K562 (cell line): ENCODE results near the gene VPS9D1. TPM values are rescaled to one million over a fixed set of nuclear protein-coding genes. Genes with fewer than 3 reads are reported as not detected.

Source experiments
- BRF1 ChIP-seq: IDR thresholded peaks from 3 replicates; pipeline ENCODE4 v1.6.1; 2011; ENCODE audit warnings: borderline replicate concordance, mild to moderate bottlenecking; ENCODE audit not compliant: insufficient read length; ENCODE audit errors: extremely low read depth
- EP400 ChIP-seq: fragments of 450-650 bp; IDR thresholded peaks from 2 replicates; pipeline ENCODE4 v1.6.1; 2017; ENCODE audit warnings: antibody characterized with exemption, mild to moderate bottlenecking, moderate library complexity
- HDAC2 ChIP-seq: fragments of 450-650 bp; IDR thresholded peaks from 2 replicates; pipeline ENCODE4 v1.6.1; 2016; ENCODE audit warnings: mild to moderate bottlenecking
- HNRNPK ChIP-seq: fragments of 200-400 bp; formaldehyde crosslinking; IDR thresholded peaks from one replicate; pipeline ENCODE4 v1.6.1; 2018; ENCODE audit warnings: mild to moderate bottlenecking, low read depth, low read length; ENCODE audit not compliant: poor library complexity, severe bottlenecking
- HNRNPL ChIP-seq: fragments of 200-400 bp; formaldehyde crosslinking; IDR thresholded peaks from 2 replicates; pipeline ENCODE4 v1.6.1; 2017; ENCODE audit warnings: low read depth, mild to moderate bottlenecking, low read length
- MBD2 ChIP-seq: sonication (generic); IDR thresholded peaks from 2 replicates; pipeline ENCODE4 v1.6.1; 2016; ENCODE audit warnings: low read depth, borderline replicate concordance
- MIER1 ChIP-seq: fragments of 450-650 bp; IDR thresholded peaks from 2 replicates; pipeline ENCODE4 v1.6.1; 2016; ENCODE audit warnings: antibody characterized with exemption, mild to moderate bottlenecking, low read depth
- NCOA2 ChIP-seq, 2 experiments: fragments of 450-650 bp; IDR thresholded peaks; 2 replicates each; pipeline ENCODE4 v1.6.1; 2018; ENCODE audit warnings: mild to moderate bottlenecking in 2 of 2, moderate library complexity in 1 of 2; ENCODE audit not compliant: partially characterized antibody in 2 of 2
- NCOA6 ChIP-seq: fragments of 450-650 bp; IDR thresholded peaks from 2 replicates; pipeline ENCODE4 v1.6.1; 2017; ENCODE audit warnings: mild to moderate bottlenecking
- NR2C2 ChIP-seq, 2 experiments: fragments of 200-800 bp in 1 of 2; sonication (Bioruptor generic) in 1 of 2; sonication (generic) in 1 of 2; formaldehyde crosslinking in 1 of 2; IDR thresholded peaks; 2 replicates each; pipeline versions ENCODE4 v1.6.1 to v1.8.0; 2016 to 2022; ENCODE audit warnings: mild to moderate bottlenecking in 1 of 2, missing compliant biosample characterization in 1 of 2, missing genetic modification characterization in 1 of 2, missing genetic modification reagents in 1 of 2
- POLR2A ChIP-seq: fragments of 450-650 bp; conservative IDR thresholded peaks from 2 replicates; pipeline ENCODE4 v1.6.1; 2016
- POLR2G ChIP-seq: fragments of 200-400 bp; formaldehyde crosslinking; IDR thresholded peaks from 2 replicates; pipeline ENCODE4 v1.6.1; 2017; ENCODE audit warnings: low read depth, mild to moderate bottlenecking, antibody characterized with exemption, low read length, moderate library complexity
- POLR3A ChIP-seq: IDR thresholded peaks from 2 replicates; pipeline ENCODE4 v1.6.1; 2011; ENCODE audit warnings: borderline replicate concordance, mild to moderate bottlenecking, moderate library complexity; ENCODE audit not compliant: insufficient read length, insufficient read depth; ENCODE audit errors: extremely low read depth
- RB1 ChIP-seq: fragments of 450-650 bp; IDR thresholded peaks from 2 replicates; pipeline ENCODE4 v1.6.1; 2017; ENCODE audit warnings: low read depth, mild to moderate bottlenecking
- RFX7 ChIP-seq: fragments of 250-450 bp; sonication (Bioruptor Pico); IDR thresholded peaks from 2 replicates; pipeline ENCODE4 v1.5.1; 2021; ENCODE audit warnings: mild to moderate bottlenecking
- SAFB ChIP-seq: fragments of 200-400 bp; formaldehyde crosslinking; IDR thresholded peaks from 2 replicates; pipeline ENCODE4 v1.6.1; 2017; ENCODE audit warnings: low read depth, low read length, borderline replicate concordance
- SRF ChIP-seq, 2 experiments: fragments of 250-450, 450-650 bp in 1 of 2; sonication (Bioruptor Pico) in 1 of 2; sonication (generic) in 1 of 2; formaldehyde crosslinking; IDR thresholded peaks; 2 replicates each; pipeline versions ENCODE4 v1.5.0 to v1.5.1; 2020 to 2022; ENCODE audit warnings: mild to moderate bottlenecking in 1 of 2, missing genetic modification reagents in 1 of 2
- ZNF274 ChIP-seq: IDR thresholded peaks from 2 replicates; pipeline ENCODE4 v1.6.1; 2011; ENCODE audit warnings: low read depth, mild to moderate bottlenecking, low read length, moderate library complexity, borderline replicate concordance
- ZNF431 ChIP-seq: sonication (generic); formaldehyde crosslinking; IDR thresholded peaks from 2 replicates; pipeline ENCODE4 v1.8.0; 2022; ENCODE audit warnings: mild to moderate bottlenecking, missing genetic modification reagents
- ZNF589 ChIP-seq: fragments of 200-800 bp; sonication (Bioruptor generic); IDR thresholded peaks from 2 replicates; pipeline ENCODE4 v1.6.1; 2016; ENCODE audit warnings: low read depth, missing genetic modification characterization, missing compliant biosample characterization
- ZNF696 ChIP-seq: fragments of 250-450 bp; sonication (Bioruptor Pico); conservative IDR thresholded peaks from 2 replicates; pipeline ENCODE4 v1.4.0; 2020; ENCODE audit warnings: mild to moderate bottlenecking, moderate library complexity
- ZNF740 ChIP-seq, 3 experiments: fragments of 200-800 bp in 1 of 3; sonication (Bioruptor generic) in 1 of 3; sonication (generic) in 1 of 3; formaldehyde crosslinking in 1 of 3; IDR thresholded peaks; 2 replicates each; pipeline versions ENCODE4 v1.6.1 to v1.8.0; 2016 to 2022; ENCODE audit warnings: mild to moderate bottlenecking in 2 of 3, missing compliant biosample characterization in 2 of 3, missing genetic modification characterization in 2 of 3, missing genetic modification reagents in 1 of 3
- ZNF830 ChIP-seq: fragments of 250-450 bp; sonication (Bioruptor Pico); IDR thresholded peaks from 2 replicates; pipeline ENCODE4 v1.5.0; 2021; ENCODE audit warnings: mild to moderate bottlenecking
- polyA plus RNA-seq, 8 experiments: library from polyadenylated mRNA; depleted of rRNA in 4 of 8; stranded (reverse) in 5 of 8; unstranded in 3 of 8; fragments of >200 nt; fragmentation: Nextera tagmentation in 2 of 8; fragmentation: Illumina TruSeq in 1 of 8; extraction: Ambion mirVana in 2 of 8; extraction: Trizol in 1 of 8; gene quantifications; 2 replicates each; pipeline versions ENCODE4 v1.2.1 to v1.2.3, GENCODE V29; 2011 to 2014; ENCODE audit warnings: inconsistent platforms in 1 of 8, missing spikeins in 1 of 8
- total RNA-seq, 7 experiments: library from RNA; depleted of rRNA in 6 of 7; stranded (reverse); fragments of >200 nt in 6 of 7; fragmentation: Illumina TruSeq in 2 of 7; extraction: Trizol in 2 of 7; gene quantifications; 2 replicates each; pipeline versions ENCODE4 v1.2.1 to v1.2.3, GENCODE V29; 2011 to 2021; ENCODE audit warnings: low replicate concordance in 1 of 7
- TF ChIP-seq, protein P1 (sequence below): fragments of 200-800 bp; sonication (Bioruptor generic); IDR thresholded peaks from 2 replicates; pipeline ENCODE4 v1.6.1; 2017; ENCODE audit warnings: missing genetic modification characterization, missing compliant biosample characterization
- TF ChIP-seq, protein P2 (sequence below): IDR thresholded peaks from 2 replicates; pipeline ENCODE4 v1.6.1; 2016; ENCODE audit warnings: missing genetic modification characterization, missing compliant biosample characterization

VPS9D1 gene
- total and polyA plus RNA-seq, 9 of the 15 experiments (the other 6 are each of a cell fraction or from before 2014, with no cell fraction given): 0.33 to 3.1 (median 1.1) TPM

DNA sequence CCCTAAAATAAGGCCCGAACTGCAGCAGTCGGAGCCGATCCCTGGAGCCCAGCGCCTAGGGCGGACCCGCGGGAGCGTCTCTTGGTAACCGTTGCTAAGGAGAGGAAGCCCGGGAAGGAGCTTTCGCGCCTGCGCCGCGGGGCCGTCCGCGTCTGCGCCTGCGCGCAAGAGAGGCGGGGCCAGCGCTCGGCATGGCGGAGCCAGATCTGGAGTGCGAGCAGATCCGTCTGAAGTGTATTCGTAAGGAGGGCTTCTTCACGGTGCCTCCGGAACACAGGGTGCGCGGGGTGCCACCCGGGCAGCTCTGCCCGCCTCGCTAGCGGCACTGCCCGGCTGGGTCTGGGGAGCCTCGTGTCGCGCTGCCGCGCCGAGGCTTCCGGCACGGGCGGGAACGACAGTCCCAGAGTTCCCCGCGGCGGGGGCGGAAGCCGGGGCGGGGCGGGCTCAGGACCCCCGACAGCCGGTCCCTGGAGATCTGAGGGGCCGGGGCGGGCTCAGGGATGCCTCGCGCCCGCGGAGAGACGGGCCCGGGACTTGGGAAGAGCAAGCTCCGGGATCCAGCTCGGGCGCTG lies 34.1 kb downstream of the VPS9D1 start, which contains the start of gene CDK10 (continued):
- TF ChIP-seq, protein P1, sequence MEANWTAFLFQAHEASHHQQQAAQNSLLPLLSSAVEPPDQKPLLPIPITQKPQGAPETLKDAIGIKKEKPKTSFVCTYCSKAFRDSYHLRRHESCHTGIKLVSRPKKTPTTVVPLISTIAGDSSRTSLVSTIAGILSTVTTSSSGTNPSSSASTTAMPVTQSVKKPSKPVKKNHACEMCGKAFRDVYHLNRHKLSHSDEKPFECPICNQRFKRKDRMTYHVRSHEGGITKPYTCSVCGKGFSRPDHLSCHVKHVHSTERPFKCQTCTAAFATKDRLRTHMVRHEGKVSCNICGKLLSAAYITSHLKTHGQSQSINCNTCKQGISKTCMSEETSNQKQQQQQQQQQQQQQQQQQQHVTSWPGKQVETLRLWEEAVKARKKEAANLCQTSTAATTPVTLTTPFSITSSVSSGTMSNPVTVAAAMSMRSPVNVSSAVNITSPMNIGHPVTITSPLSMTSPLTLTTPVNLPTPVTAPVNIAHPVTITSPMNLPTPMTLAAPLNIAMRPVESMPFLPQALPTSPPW (CRISPR knock-in tag): peak; percentile 75
- TF ChIP-seq RFX7 (CRISPR knock-in tag) (0 out of 2 replicates have a peak, but pooled peaks have one; percentile 37), HDAC2 (0 out of 2 replicates have a peak, but pooled peaks have one; percentile 73), NR2C2 (CRISPR knock-in tag; IDR thresholded peaks at IDR 0.05) (0 out of 2 replicates have a peak, but pooled peaks have one; percentile 43), NR2C2 (tag; IDR thresholded peaks at IDR 0.05) (no peak), RB1 (peak; percentile 93), MIER1 (no peak), EP400 (peak; percentile 97), BRF1 (no peak), POLR3A (no peak), HNRNPL (peak; percentile 11; the same call in 1 of the 2 replicates), MBD2 (peak; percentile 62; the same call in 1 of the 2 replicates), ZNF274 (no peak), HNRNPK (no peak), NCOA2 (IDR thresholded peaks at IDR 0.05; ENCODE audit: partially characterized antibody in 2 of 2) (no peak), NCOA6 (no peak), SRF (CRISPR knock-in tag; IDR thresholded peaks at IDR 0.05) (peak in 1 of 2 experiments; percentile 78; a peak in 2 of 4 replicates), ZNF740 (CRISPR knock-in tag; IDR thresholded peaks at IDR 0.05) (no peak), ZNF740 (tag; IDR thresholded peaks at IDR 0.05) (no peak), SAFB (no peak), POLR2G (peak; percentile 90), ZNF696 (CRISPR knock-in tag) (no peak), ZNF830 (no peak), ZNF589 (CRISPR knock-in tag) (no peak), POLR2A (peak; percentile 96), ZNF431 (CRISPR knock-in tag) (no peak)
- TF ChIP-seq, protein P2, sequence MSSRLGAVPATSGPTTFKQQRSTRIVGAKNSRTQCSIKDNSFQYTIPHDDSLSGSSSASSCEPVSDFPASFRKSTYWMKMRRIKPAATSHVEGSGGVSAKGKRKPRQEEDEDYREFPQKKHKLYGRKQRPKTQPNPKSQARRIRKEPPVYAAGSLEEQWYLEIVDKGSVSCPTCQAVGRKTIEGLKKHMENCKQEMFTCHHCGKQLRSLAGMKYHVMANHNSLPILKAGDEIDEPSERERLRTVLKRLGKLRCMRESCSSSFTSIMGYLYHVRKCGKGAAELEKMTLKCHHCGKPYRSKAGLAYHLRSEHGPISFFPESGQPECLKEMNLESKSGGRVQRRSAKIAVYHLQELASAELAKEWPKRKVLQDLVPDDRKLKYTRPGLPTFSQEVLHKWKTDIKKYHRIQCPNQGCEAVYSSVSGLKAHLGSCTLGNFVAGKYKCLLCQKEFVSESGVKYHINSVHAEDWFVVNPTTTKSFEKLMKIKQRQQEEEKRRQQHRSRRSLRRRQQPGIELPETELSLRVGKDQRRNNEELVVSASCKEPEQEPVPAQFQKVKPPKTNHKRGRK (tag): no peak
